ENCODE data around the gene MFRP. TPM values are rescaled to one million over a fixed set of nuclear protein-coding genes. Genes with fewer than 3 reads are reported as not detected.

MFRP gene
- total RNA-seq, 2 experiments from 2014 or later: not detected

DNA sequence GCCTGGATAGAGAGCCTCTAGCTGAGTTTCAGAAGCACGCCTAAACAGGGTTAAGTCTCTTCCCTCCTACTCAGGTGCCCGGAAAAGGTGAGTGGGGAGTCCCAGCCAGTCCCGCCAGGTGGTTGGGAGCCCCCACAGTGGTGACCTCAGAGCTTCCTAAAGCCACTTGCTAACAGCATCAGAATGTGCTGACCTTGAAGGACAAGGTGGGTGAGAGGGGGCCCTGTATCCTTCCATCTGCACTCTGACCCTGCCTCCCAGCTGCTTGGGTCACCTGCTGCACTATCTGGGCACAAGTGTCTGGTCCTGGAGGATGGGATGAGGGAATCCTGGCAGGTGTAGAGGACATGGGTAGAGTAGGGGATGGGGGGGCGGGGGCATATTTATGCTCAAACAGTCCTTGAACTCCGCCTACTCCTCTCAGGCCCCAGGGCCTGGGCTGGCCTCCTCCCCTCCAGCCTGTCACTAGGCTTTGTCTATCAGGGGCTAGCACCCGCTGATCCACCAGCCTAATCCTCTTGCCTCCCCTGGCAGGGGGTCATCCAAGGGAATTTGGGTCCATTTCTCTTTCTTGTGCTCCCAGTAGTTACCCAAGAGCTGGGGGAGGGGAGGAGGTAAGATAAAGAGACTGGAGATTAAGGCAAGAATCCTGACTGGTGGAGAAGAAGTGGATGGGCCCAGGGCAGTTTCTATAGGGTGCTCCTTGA, 31.6 kb upstream of the MFRP start:
- no peak for DNase-seq
- CTCF ChIA-PET: interaction anchor here (0.8 to 11.9 kb wide), 2 partner anchors 21 to 103 kb away, joined by 3 to 132 read pairs; no protein-coding TSS in a partner anchor
- Mint-ChIP-seq H3K4me3 (no peak overlapping the region), H3K27ac (no peak overlapping the region), H3K9me3 (no peaks in the 10 kb centered on the region), H3K4me1 (ENCODE audit: low read depth) (peaks cover 9% of the 10 kb centered on the region), H3K27me3 (ENCODE audit: low read depth) (no peaks in the 10 kb centered on the region), H3K36me3 (ENCODE audit: low read depth) (no peaks in the 10 kb centered on the region)
- intact Hi-C loops (cut with micrococcal nuclease): no loop called here

DNA sequence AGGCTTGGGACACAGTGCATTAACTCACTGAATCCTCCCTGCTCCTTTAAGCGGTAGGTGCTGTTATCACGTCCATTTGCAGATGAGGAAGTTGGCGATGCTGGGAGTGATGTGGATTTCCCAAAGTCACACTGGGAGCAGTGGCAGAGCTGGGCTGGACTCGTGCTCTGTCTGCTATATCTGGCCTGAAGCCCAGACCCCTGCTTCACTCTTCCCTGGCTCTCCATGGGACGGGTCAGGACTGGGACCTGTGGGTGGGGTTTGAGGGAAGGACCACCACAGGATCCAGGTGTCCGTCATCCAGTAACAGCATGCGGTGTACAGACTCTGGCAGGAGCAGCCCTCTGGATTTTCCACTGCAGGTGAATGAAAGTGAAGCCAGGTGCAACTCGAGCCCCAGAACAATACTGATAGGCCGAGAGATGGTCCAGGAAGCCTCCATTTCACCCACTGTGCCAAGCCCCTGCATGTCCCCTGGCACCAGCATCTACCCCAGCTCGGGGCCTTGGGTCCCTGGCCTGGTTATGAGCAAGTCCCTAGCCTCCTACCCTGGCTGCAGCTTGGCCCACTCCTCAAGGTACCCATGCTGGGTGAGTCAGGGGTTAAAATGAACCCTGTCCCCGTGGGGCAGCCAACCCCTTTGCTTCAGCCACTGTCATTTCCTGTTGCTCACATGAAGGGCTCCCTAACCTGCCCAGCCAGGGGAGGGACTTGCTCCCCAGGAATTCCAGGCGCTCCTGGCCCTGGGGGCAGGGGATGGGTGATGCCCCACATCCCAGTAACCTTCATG, 30.8 kb upstream of the MFRP start:
- Mint-ChIP-seq H3K36me3 (ENCODE audit: low read depth) (no peaks in the 10 kb centered on the region), H3K27ac (no peak overlapping the region), H3K4me3 (no peak overlapping the region), H3K27me3 (ENCODE audit: low read depth) (no peaks in the 10 kb centered on the region), H3K9me3 (no peaks in the 10 kb centered on the region), H3K4me1 (ENCODE audit: low read depth) (peaks cover 9% of the 10 kb centered on the region)
- no peak for DNase-seq
- CTCF ChIA-PET: interaction anchor here (0.7 to 11.9 kb wide), 4 partner anchors 20 to 97 kb away, joined by 3 to 132 read pairs (median 11); no protein-coding TSS in a partner anchor
- intact Hi-C loops (cut with micrococcal nuclease): no loop called here

DNA sequence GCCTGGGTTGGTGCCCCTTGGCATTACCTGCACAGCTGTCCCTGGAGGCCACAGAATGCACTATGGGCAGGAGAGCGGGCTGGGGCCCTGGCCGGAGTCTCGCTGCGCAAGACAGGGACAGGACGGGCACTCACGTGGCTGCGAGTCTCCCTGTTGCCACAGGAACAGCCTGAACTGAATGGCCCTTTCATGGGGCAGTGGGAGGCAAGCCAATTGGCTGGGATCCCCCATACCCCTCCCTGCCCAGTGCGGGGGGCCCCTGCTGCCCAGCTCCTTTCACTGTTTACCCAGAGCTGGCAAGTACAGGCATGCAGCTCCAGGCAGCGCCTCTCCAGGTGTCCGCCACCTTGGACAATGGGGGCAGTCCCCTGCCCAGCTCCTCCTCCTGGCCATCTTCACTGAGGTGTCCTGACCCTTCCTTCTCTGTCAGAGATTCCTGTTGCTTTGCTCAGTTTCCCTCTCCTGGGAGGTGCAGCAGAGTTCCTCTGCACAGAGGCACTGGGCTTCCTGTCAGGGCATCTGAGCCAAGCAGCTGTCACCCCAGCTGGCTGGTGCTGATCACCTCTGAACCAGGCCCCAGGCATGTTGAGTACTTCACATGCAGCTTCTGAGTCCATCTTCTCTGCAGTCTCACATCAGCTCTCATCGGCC, 29.8 kb upstream of the MFRP start:
- H3K9me3 Mint-ChIP-seq: no peaks in the 10 kb centered on the region
- CTCF ChIA-PET: interaction anchor here (0.7 to 11.9 kb wide), 5 partner anchors 14 to 98 kb away, joined by 3 to 132 read pairs (median 6); no protein-coding TSS in a partner anchor
- no peaks in the 10 kb centered on the region for H3K36me3 Mint-ChIP-seq (ENCODE audit: low read depth)
- peaks cover 9% of the 10 kb centered on the region for H3K4me1 Mint-ChIP-seq (ENCODE audit: low read depth)
- H3K4me3 Mint-ChIP-seq: no peak overlapping the region
- intact Hi-C loops (cut with micrococcal nuclease): no loop called here
- peaks cover 1% of the 10 kb centered on the region for H3K27me3 Mint-ChIP-seq (ENCODE audit: low read depth)
- no peak for DNase-seq
- H3K27ac Mint-ChIP-seq: no peak overlapping the region

DNA sequence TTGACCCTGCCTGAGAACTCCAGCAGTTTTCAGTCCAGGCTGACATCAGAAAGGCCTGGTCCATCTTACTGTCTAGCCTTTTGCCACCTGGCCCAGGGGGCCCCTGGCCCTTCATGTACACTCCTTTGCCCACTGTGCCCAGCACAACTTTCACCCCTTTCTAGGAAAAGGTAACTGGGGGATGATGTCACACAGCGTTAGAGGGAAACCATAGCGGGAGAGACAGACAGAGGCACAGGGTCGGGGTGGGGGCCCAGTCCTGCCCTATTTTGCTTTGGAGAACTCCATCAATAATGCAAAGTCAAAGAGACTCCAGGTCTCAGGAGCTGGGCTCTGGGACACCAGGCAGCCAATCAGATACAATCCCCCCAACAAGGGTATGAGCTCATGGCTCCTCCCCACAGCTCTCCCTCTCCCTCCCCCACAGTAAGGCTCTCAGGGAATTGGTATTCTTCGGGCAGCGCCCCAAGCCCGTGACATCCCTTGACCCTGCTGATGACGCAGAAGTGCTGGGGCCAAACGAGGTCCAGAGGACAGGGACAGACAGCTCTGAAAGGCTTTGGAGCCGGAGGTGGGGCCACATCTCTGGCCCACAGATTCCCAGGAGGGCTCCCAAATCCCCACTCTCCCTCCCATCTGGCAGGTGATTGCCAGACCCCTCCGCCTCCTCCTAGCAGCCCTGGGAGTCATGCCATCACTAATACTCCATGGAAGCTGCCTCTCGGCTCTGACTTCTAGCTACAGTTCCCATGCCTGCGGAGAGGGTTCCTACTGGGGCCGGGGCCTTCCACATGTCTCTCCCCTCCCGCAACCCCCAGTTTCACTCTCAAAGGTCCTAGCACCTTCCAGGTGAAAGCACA, 29.1 kb upstream of the MFRP start:
- CTCF ChIA-PET: interaction anchor here (0.7 to 11.9 kb wide), 6 partner anchors 10 to 704 kb away, joined by 4 to 132 read pairs (median 6); no protein-coding TSS in a partner anchor
- peaks cover 2% of the 10 kb centered on the region for H3K27me3 Mint-ChIP-seq (ENCODE audit: low read depth)
- H3K4me3 Mint-ChIP-seq: no peak overlapping the region
- DNase-seq: no peak
- no peak overlapping the region for H3K27ac Mint-ChIP-seq
- no peaks in the 10 kb centered on the region for H3K36me3 Mint-ChIP-seq (ENCODE audit: low read depth)
- intact Hi-C loops (cut with micrococcal nuclease): no loop called here
- peaks cover 4% of the 10 kb centered on the region for H3K4me1 Mint-ChIP-seq (ENCODE audit: low read depth)
- H3K9me3 Mint-ChIP-seq: no peaks in the 10 kb centered on the region

DNA sequence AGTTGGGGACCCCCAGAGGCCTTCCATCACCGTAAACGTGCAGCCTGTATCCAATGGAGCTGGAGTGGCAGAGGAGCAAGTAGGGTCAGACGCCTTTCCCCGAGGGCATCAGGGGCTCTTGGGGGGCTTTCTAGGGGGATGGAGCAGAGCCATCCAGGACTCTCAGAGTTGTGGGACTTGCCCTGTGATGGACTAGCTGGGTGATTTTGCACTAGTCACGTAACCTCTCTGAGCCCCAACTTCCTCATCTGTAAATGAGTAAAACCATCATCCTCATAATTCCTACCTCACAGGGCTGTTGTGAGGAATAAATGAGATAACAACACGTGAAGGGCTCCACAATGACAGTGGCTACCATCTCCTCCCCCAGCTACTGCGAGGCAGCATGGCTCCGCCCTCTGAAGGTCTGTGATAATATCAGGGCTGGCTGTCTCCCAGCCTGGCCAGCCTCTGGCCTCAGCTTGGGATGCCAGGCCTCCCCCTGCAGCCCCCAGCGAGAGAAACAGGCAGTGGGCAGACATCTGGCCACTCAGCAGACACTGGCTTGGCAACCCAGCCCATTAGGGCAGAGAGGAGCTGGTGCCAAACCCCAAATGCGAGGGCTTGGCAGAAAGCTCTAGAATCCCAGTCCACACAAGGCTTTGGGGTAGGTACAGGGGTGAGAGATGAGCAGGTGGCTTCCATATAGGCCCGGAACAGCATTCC, 28.3 kb upstream of the MFRP start:
- no peak overlapping the region for H3K4me3 Mint-ChIP-seq
- CTCF ChIA-PET: interaction anchor here (0.6 to 11.9 kb wide), 10 partner anchors 9 to 734 kb away, joined by 3 to 132 read pairs (median 5); no protein-coding TSS in a partner anchor
- H3K4me1 Mint-ChIP-seq (ENCODE audit: low read depth): peaks cover 4% of the 10 kb centered on the region
- intact Hi-C loops (cut with micrococcal nuclease): loop anchor here (1.0 kb wide), 1 partner anchor 18 kb away; no protein-coding TSS in a partner anchor
- H3K9me3 Mint-ChIP-seq: no peaks in the 10 kb centered on the region
- DNase-seq: no peak
- no peaks in the 10 kb centered on the region for H3K36me3 Mint-ChIP-seq (ENCODE audit: low read depth)
- H3K27me3 Mint-ChIP-seq (ENCODE audit: low read depth): peaks cover 8% of the 10 kb centered on the region
- no peak overlapping the region for H3K27ac Mint-ChIP-seq

DNA sequence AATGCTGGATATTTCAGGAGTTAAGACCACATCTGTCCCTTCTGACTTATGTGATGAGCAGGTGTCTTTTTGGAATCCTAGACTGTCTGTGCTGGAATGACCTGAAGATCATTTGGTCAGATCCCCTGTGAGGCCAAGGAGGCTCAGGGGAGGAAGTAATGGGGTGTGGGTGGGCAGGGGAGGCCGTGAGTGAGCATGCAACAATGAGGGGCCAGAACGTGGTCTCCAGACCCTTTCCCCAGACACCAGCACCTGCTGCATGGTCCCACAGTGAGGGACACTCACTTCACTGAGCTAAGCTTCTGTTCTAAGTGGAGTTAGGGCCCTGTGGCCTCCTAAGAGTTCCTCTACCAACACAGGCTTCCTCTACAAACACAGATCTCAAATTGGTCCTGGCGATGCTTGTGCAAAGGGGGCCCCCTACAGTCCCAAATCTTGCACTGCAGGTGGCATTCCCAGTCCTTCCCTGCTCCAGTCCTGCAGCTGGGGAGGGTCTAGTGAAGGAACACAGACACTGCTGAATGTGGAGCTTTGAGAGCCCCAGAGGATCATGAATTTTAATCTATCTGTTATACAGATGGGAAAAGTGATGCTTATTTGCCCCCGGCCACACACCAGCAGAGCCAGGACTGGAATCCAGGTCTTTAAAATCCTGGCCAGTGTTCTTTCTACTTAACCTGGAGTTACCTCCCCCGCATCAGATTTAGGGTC, 27.6 kb upstream of the MFRP start:
- Mint-ChIP-seq H3K36me3 (ENCODE audit: low read depth) (no peaks in the 10 kb centered on the region), H3K4me1 (ENCODE audit: low read depth) (peaks cover 4% of the 10 kb centered on the region), H3K27ac (no peak overlapping the region), H3K4me3 (no peak overlapping the region), H3K27me3 (ENCODE audit: low read depth) (peaks cover 14% of the 10 kb centered on the region), H3K9me3 (no peaks in the 10 kb centered on the region)
- DNase-seq: peak; percentile 63
- intact Hi-C loops (cut with micrococcal nuclease): loop anchor here (1.0 kb wide), 1 partner anchor 18 kb away; no protein-coding TSS in a partner anchor
- CTCF ChIA-PET: interaction anchor here (0.6 to 11.9 kb wide), 10 partner anchors 9 to 735 kb away, joined by 3 to 132 read pairs (median 4); no protein-coding TSS in a partner anchor

DNA sequence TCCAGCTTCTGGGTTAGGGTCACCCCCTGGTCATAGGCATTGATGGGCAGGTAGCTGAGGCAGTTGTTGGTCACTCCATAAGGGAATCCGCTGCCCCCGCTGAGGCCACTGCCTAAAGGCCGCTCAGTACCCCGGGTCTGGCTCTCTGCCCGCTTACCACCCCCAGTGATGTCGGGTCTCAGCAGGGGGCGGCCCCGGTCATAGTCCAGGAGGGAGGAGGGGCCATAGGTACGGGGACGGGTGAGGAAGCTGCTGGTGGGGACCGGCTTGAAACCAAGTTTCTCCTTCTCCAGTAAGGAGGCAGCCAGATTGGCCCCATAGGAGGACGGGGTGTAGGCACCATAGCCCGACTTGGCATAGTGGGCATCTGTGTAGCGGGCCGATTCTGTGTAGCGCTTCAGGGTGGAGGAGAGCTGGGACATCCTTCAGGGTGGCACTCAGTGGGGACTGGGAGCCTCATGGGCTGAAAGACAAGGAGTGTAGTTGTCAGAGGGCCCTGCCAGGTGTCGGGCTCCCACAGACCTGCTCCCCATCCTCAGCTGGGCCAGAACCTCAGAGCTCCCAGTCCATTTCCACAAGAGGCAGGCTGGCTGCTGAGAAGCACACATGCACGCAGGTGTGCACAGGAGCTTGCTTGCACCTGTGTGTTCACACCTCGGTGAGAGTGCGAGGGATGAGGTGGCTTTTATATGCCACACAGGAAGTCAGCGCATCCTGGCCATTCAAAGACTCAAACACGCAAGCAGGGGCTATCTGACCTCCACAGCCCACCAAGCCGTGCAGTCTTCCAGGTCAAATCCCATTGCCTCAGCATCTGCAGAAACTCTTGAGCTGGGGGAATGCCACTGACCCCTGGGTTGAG, 26.8 kb upstream of the MFRP start:
- H3K27me3 Mint-ChIP-seq (ENCODE audit: low read depth): peaks cover 17% of the 10 kb centered on the region
- peaks cover 4% of the 10 kb centered on the region for H3K4me1 Mint-ChIP-seq (ENCODE audit: low read depth)
- intact Hi-C loops (cut with micrococcal nuclease): no loop called here
- CTCF ChIA-PET: interaction anchor here (0.8 to 11.9 kb wide), 7 partner anchors 10 to 101 kb away, joined by 3 to 132 read pairs (median 6); no protein-coding TSS in a partner anchor
- no peak for DNase-seq
- H3K27ac Mint-ChIP-seq: no peak overlapping the region
- no peaks in the 10 kb centered on the region for H3K9me3 Mint-ChIP-seq
- H3K4me3 Mint-ChIP-seq: no peak overlapping the region
- no peaks in the 10 kb centered on the region for H3K36me3 Mint-ChIP-seq (ENCODE audit: low read depth)

DNA sequence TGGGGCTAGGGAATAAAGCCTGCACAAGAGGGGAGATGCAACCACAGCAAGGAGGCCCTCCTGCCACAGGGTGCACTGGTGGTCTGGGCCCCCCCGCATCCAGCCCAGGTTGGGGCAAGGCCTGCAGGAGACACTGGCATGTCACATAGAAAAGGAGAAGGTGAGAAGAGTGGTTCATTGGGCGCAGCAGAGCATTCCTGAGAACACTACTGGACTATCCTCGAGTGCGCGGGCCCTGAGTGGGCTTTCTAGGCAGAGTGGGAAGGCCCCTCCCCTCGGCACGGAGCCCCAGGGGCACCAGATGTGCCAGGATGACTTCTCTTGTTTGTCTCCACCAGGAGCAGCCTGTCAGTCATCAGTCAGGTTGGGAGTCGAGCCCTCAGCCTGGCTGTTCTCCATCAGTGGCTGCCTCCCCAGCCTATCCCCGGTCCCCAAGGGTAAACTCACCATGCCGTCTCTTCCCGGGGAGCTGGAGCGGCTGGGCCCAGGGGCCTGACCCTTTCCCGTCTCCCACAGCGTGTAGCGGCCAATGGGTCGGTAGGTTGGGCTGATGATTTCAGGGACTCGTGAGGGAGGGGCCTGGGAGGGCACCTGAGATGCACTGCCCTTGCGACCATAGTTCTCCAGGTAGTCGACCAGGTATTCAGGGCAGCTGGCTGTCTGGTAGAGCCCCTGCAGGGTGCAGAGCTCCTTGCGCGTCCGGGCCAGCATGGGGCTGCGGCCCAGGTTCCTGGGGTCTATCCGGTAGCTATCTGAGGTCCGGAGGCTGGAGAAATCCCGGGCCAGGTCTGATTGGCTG, 26.0 kb upstream of the MFRP start:
- intact Hi-C loops (cut with micrococcal nuclease): no loop called here
- Mint-ChIP-seq H3K27ac (no peak overlapping the region), H3K4me1 (ENCODE audit: low read depth) (peaks cover 4% of the 10 kb centered on the region), H3K36me3 (ENCODE audit: low read depth) (no peaks in the 10 kb centered on the region), H3K4me3 (no peak overlapping the region), H3K9me3 (no peaks in the 10 kb centered on the region), H3K27me3 (ENCODE audit: low read depth) (peaks cover 17% of the 10 kb centered on the region)
- no peak for DNase-seq
- CTCF ChIA-PET: interaction anchor here (0.7 to 11.9 kb wide), 5 partner anchors 9 to 102 kb away, joined by 3 to 132 read pairs (median 12); no protein-coding TSS in a partner anchor

DNA sequence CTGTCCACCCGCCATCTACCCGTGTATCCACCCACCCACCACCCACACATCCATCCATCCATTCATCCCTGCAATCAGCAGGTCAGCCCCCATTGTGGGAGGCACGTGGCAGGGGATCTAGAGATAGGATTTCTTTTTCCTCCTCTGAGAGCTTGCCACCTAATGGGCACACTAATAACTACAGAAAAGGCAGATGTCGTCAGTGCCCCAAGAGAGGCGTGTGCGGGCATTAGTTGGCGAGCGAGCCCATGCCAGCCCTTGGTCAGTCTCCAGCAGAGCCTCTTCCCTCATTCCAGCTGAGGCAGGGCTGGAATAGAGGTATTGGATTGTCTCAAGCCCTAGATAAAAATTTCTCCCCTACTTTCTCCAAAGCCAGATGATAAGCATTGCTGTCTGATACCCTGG, 25.3 kb upstream of the MFRP start:
- H3K9me3 Mint-ChIP-seq: no peaks in the 10 kb centered on the region
- intact Hi-C loops (cut with micrococcal nuclease): no loop called here

More for the DNA sequence above, 25.3 kb upstream of the MFRP start:
- peaks cover 4% of the 10 kb centered on the region for H3K4me1 Mint-ChIP-seq (ENCODE audit: low read depth)
- H3K36me3 Mint-ChIP-seq (ENCODE audit: low read depth): no peaks in the 10 kb centered on the region
- no peak overlapping the region for H3K27ac Mint-ChIP-seq
- no peak for DNase-seq
- H3K4me3 Mint-ChIP-seq: no peak overlapping the region
- CTCF ChIA-PET: interaction anchor here (0.7 to 1.7 kb wide), 3 partner anchors 9 to 24 kb away, joined by 3 to 5 read pairs (median 3); no protein-coding TSS in a partner anchor
- peaks cover 21% of the 10 kb centered on the region for H3K27me3 Mint-ChIP-seq (ENCODE audit: low read depth)
